GM15510 (cell line): ENCODE results near the gene JMJD6.
A peak's percentile ranks its signal among the peaks of the same experiment; 100 is the strongest.

Source experiments
- POLR2A ChIP-seq: IDR thresholded peaks from 3 replicates; pipeline ENCODE4 v1.6.1; 2011; ENCODE audit warnings: borderline replicate concordance; ENCODE audit not compliant: insufficient read length; ENCODE audit errors: extremely low read depth

Gene JMJD6

DNA sequence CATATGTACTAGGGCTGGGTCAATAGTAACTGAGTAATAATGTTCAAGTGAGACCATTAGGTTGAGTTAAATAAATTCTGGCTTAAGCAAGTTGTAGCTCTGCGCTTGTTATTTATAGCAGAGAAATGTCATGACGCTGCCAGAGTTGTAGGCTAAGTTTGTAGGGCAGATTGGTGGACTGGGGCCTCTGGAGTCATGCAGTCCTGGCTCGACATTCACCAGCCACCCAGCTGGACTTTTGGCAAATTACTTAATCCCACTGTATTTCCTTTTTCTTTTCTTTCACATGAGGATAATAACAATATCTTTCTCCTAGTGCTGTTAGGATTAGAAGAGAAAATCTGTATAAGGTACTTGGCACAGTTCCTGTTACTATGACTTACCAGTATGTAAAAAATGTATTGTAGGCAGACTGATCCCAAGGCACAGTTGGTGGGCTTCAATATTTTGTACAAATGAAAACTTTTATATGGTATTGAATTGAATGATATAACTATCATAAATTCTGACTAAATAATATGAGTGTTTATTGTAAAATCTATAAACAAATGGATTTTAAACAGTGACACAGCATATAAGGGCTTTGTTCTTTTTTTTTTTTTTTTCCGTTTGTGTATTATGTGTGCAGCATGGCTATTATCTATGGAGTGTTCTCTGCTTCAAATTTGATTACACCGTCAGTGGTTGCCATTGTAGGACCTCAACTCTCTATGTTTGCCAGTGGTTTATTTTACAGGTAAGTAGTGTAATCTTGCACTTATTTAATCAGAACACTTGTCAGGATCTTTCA lies 14.1 kb upstream of the JMJD6 start:
- TF ChIP-seq POLR2A: no peak

GRCh38 chr17:76738468-76738850 lies 12.1 kb upstream of the JMJD6 start:
- TF ChIP-seq POLR2A: no peak

DNA sequence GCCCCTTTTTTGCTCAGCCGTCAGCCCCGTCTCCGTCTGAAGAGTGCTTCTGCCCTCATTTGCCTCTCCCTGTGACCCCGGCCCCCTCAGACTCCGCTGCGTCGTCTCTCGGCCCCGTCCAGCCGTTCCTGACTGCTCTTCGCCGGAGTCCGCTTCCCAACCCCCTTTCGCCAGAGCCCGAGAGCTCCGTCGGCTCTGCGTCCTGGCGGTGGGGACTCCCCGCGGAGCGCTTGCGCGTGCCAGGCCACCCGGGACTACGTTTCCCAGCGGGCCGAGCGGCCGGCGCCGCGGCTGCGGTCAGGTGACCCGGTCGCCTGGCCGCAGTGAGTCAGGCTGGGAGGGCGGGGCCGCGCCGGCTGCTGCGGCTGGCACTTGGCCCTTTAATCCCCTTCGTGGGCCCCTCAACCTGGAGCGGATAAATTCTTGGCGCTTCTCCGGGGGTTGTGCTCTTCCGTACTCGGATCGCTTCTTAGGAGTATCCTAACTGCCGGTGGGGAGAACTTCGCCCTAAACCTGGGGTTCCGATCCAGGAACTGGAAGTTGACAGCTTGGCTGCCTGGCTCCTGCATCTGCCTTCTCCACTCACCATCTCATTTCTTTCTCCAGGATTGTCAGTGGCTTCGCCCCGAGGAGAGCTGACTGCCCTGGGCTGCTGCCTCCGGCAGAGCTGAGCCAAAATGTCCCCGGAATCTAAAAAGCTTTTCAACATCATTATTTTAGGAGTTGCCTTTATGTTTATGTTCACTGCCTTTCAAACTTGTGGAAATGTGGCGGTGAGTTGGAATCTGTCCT lies 11.5 kb upstream of the JMJD6 start, which contains the start of gene MFSD11:
TSS of gene MFSD11 (plus strand) at position 444 of the 792 bp plus-strand sequence. CDS start at position 678, 234 bp downstream.
- peak; percentile 32 for TF ChIP-seq POLR2A

DNA sequence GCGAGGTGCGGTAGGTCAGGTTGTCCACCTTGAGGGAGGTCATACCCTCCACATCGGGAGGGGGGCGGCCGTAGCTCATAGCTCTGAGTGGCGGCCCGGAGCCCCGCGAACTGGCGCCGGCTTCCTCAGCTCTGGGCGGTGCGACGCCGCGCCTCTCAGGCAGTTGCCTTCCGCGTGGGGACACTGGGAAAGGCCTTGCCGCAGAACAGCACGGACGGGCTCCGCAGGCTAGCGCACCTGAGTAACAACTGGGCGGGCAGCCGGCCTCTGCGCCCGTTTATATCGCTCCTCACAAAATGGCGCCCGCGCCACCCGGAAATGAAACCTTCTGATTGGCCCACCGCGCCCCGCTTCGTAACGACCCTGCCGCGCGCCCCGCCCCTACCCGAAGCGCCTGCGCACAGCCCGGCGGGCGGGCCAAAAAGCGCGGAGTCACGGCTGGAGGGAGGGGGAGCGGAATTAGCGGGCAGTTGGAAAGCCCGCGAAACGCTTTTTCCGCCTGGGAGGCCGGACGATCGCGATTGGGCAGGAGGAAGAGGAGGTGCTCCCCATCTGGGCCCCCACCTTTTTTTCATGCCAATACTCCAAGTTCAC lies 10.8 kb upstream of the JMJD6 start, which contains the start of gene SRSF2:
TSS of gene SRSF2 (minus strand) at position 250 of the 594 bp plus-strand sequence. CDS start at position 79, 171 bp downstream.
- TF ChIP-seq POLR2A: peak; percentile 100

DNA sequence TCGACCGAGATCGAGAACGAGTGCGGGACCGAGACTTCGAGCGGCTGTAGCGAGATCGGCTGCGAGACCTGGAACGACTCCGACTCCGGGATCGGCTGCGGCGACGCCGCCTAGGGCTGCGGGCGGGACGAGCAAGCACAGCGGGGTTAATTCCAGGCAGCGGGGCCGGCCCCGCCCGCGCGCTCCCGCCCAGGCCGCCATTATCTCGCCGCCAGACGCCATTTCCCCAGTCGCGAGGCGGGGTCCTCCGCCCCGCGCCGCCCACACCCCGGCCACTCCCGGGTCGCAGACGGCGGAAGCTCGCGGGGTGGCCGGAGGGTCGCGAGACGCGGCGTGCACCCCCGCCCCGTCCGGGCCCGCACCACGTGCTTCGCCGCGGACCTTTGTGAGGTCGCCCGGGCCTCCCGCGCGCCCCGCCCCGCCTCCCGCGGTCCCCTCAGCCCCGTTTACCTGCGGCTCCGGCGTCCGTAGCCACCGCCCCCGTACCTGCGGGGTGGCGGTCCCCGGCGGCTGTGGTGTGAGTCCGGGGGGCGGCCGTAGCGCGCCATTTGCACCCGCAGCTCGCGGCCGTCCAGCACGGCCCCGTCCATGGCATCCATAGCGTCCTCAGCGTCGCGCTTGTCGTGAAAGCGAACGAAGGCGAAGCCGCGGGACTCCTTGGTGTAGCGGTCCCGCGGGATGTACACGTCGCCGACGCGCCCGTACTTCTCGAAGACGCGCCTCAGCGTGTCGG lies 10.1 kb upstream of the JMJD6 start:
- TF ChIP-seq POLR2A: peak; percentile 33

DNA sequence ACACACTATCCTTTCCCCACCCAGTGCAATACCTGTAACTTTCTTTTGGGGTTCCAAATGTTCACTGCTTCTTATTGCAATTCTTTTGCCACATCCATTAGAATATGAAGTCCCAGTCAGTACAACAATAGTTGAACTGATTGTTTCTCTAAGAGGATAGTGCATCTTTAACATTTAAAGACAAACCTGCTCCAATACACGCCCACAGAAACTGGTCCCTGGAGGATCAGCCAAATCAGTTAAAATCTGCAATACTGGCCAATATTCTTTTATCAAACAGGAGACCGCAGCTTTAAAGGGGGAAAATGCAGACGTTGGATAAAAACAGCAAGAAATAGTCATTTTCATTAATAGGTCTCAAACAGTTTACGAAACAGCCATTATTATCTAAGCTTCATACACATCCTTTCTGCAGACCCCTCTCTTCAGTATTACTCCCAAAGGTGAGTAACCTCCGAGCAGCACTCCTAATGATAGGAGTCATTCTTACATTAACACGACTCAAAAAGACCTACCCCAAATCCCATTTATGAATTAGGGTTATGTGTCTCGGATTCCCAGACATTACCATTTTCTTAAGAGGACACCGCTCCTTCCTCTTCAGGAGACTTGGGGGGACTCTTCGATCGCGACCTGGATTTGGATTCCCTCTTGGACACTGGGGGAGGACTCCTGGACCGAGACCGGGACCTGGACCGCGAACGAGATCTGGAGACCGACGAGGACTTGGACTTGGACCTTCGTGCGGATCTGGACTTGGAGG lies 9.4 kb upstream of the JMJD6 start:
- TF ChIP-seq POLR2A: no peak

DNA sequence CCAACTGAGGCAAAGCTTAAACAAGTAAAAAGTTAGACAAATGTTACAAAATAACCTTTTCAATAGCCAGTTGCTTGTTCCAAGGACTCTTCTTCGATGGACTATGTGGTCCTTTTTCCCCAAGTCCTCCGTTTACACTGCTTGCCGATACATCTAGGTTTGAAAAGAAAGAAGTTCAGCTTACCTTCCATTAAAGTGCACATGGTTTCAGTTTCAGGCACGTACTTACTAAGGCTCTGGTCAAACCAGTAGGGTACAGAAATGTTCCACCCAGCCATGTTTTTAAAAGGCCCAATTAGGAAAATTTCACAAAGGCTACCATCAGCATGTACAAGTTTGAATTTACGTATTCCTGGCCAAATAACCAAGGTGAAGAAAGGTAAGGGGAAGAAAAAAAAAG lies 8.6 kb upstream of the JMJD6 start:
- no peak for TF ChIP-seq POLR2A

GRCh38 chr17:76734080-76734840 lies 7.9 kb upstream of the JMJD6 start:
- TF ChIP-seq POLR2A: no peak

DNA sequence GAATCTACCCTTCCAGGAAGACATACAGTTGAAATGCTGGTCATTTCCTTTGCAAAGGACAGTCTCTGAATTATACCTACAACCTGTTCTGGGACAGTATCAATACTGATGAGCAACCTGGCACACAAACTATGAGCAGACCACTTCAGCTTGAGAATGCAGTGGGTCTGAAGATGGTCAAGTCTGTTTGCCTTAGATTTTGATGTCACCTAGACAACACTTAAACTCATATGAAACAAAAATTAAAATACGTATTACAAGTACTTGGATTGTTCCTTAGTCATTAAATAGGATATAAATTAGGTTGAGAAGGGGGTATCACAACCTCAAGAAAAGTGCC lies 7.2 kb upstream of the JMJD6 start:
- TF ChIP-seq POLR2A: peak; percentile 18

- no peak for TF ChIP-seq POLR2A
Measured at GRCh38 chr17:76732734-76733617, 6.6 kb upstream of the JMJD6 start.

GRCh38 chr17:76727745-76728456 lies 1.5 kb upstream of the JMJD6 start:
- TF ChIP-seq POLR2A: peak; percentile 18

DNA sequence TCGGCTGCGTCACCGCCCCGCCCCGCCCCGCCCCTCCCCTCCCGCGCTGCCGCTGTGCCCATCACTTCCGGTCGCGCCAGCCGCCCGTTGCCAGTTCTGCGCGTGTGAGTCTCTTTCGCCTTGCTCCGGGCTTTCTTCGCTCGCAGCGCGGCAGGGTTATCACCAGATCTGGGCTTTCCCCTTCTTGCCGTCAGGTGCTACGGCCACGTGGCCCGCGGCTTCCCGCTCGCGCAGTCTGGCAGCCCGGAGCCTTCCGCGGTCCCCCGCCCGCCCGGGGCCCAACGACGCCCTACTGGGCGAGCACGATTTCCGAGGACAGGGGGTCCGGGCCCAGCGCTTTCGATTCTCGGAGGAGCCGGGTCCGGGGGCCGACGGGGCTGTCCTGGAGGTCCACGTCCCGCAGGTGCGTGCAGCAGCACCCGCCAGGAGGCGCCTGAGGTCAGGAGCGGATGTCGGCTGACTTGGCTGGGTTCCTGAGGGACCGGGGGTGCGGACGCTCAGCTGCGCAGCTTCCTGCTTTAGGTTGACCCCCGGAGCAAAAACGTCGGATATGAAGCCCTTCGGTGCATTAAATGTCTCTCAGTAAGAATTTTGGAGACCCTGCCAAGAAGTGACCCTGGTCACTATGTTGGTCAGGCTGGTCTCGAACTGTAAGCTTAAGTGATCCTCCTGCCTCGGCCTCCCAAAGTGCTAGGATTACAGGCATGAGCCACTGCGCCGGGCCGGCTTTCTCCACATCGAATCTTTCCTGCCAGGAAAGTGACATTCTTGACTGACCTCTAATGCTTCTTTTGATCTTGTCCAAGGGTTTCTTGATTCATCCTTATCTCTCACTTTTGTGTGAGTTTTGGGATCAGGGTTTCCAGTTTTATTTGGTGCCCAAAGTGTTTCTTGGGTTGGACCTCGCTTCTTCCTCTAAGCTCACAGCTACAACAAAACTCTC lies 641 bp upstream of the JMJD6 start, which contains the start of gene METTL23:
TSS of gene METTL23 (plus strand) at position 64 of the 943 bp plus-strand sequence. CDS start 2,872 bp downstream, outside the sequence.
- TF ChIP-seq POLR2A: peak; percentile 63
